ENCODE results near the gene PNPLA3. TPM values are rescaled to one million over a fixed set of nuclear protein-coding genes. Genes with fewer than 3 reads are reported as not detected.

The PNPLA3 gene
- total and polyA plus RNA-seq, 7 donors: 1.3 TPM; not detected in 6

DNA sequence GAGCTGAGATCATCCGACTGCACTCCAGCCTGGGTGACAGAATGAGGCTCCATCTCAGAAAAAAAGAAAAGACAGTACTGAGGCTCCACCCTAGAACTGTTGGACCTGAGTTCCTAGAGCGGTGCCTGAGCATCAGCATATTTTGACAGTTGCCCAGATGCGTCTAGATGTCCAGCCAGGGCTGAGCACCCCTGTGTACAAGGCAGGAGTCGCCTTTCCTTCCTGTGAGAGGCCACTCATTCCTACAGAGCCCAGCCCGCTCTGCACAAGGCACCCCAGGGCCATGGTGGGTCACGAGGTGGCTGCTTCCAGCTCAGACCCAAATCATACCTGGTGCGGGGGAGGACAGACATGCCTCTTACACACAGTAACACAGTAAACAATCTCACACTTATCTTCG lies 47.5 kb downstream of the PNPLA3 start:
- no peaks in the 10 kb centered on the region for H3K9me3 ChIP-seq
- no peaks in the 10 kb centered on the region for H3K27me3 ChIP-seq
- peaks cover 21 to 99% (median 61%) of the 10 kb centered on the region in 4 donors for H3K36me3 ChIP-seq
- TF ChIP-seq, protein P1, sequence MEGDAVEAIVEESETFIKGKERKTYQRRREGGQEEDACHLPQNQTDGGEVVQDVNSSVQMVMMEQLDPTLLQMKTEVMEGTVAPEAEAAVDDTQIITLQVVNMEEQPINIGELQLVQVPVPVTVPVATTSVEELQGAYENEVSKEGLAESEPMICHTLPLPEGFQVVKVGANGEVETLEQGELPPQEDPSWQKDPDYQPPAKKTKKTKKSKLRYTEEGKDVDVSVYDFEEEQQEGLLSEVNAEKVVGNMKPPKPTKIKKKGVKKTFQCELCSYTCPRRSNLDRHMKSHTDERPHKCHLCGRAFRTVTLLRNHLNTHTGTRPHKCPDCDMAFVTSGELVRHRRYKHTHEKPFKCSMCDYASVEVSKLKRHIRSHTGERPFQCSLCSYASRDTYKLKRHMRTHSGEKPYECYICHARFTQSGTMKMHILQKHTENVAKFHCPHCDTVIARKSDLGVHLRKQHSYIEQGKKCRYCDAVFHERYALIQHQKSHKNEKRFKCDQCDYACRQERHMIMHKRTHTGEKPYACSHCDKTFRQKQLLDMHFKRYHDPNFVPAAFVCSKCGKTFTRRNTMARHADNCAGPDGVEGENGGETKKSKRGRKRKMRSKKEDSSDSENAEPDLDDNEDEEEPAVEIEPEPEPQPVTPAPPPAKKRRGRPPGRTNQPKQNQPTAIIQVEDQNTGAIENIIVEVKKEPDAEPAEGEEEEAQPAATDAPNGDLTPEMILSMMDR (IDR thresholded peaks at IDR 0.05): no peak
- TF ChIP-seq POLR2A (IDR thresholded peaks at IDR 0.05): no peak
- TF ChIP-seq EP300 (IDR thresholded peaks at IDR 0.05): no peak
- no peak for TF ChIP-seq POLR2AphosphoS5 (IDR thresholded peaks at IDR 0.05)
- no peak overlapping the region for H3K4me3 ChIP-seq
- peak; percentile 53 for DNase-seq
- H3K4me1 ChIP-seq: no peaks in the 10 kb centered on the region
- no peak overlapping the region for H3K27ac ChIP-seq
- WGBS, 2 donors: 92% methylated on average over 8 of the region's 8 CpGs
- intact Hi-C loops (cut with DNase I): no loop called here

DNA sequence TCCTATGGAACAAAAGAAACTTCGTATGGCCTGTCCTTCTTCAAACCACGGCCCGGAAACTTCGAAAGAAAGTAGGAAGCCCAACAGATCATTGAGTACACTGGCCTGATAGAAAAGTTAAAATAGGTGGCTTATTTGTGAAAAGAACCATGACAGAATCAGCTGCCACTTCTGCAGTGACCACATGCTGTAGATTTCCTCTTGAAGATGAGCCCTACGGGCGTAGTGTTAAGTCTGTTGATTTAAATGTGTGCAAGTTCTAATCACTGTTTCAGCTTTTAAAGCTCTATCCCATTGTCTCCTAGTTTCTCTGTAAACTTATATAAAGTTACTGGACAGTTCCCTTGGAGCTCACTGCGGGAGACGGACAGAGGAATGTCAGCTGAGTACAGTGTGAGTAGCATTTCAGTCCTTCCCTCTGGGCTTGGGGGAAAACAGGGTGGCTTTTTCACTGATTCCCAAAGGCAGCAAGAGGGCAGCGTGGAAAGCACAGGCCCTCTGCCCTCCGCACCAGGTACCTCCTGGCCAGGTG lies 49.4 kb downstream of the PNPLA3 start:
- Histone ChIP-seq H3K9me3 (no peaks in the 10 kb centered on the region), H3K4me1 (no peaks in the 10 kb centered on the region), H3K36me3 (peaks cover 24 to 99% (median 67%) of the 10 kb centered on the region in 4 donors), H3K27me3 (no peaks in the 10 kb centered on the region), H3K27ac (no peak overlapping the region), H3K4me3 (no peak overlapping the region)
- intact Hi-C loops (cut with DNase I): no loop called here
- DNase-seq: peak; percentile 24
- TF ChIP-seq POLR2AphosphoS5 (IDR thresholded peaks at IDR 0.05) (no peak), EP300 (IDR thresholded peaks at IDR 0.05) (no peak), POLR2A (IDR thresholded peaks at IDR 0.05) (no peak)
- TF ChIP-seq, protein P1 (IDR thresholded peaks at IDR 0.05): no peak
- WGBS, 2 donors: 95 to 96% methylated on average over 10 of the region's 10 CpGs

DNA sequence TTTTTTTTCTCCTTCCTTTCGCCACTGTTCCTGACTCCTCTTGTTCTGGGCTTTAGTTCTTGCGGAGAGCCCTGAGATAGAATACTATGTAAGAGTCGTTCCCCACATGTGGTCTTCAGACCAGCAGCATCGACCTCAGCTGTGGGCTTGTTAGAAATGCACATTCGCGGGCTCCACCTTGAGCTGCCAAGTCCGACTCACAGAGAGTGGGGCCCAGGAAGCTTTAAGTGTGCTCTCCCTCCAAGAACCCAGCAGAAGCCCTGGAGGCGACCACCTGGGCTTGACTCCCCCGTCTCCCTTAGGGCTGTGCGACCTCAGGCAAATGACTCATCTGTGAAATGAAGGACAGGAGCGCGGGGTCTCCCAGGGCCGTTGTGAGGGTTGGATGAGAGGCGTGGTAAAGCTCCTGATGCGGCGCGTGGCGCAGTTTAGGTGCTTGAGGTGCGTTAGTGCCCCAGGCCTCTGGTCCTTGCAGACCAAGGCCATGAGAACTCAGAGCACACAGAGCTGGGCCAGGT lies 50.5 kb downstream of the PNPLA3 start:
- H3K36me3 ChIP-seq: peaks cover 24 to 99% (median 64%) of the 10 kb centered on the region in 4 donors
- intact Hi-C loops (cut with DNase I): no loop called here
- no peaks in the 10 kb centered on the region for H3K27me3 ChIP-seq
- peak; percentile 30 for DNase-seq
- TF ChIP-seq, protein P1 (IDR thresholded peaks at IDR 0.05): no peak
- no peak for TF ChIP-seq POLR2AphosphoS5 (IDR thresholded peaks at IDR 0.05)
- TF ChIP-seq POLR2A (IDR thresholded peaks at IDR 0.05): no peak
- TF ChIP-seq EP300 (IDR thresholded peaks at IDR 0.05): no peak
- no peak overlapping the region for H3K27ac ChIP-seq
- no peaks in the 10 kb centered on the region for H3K4me1 ChIP-seq
- H3K4me3 ChIP-seq: no peak overlapping the region
- H3K9me3 ChIP-seq: no peaks in the 10 kb centered on the region
- WGBS, 2 donors: 92 to 97% methylated on average over 19 of the region's 19 CpGs

DNA sequence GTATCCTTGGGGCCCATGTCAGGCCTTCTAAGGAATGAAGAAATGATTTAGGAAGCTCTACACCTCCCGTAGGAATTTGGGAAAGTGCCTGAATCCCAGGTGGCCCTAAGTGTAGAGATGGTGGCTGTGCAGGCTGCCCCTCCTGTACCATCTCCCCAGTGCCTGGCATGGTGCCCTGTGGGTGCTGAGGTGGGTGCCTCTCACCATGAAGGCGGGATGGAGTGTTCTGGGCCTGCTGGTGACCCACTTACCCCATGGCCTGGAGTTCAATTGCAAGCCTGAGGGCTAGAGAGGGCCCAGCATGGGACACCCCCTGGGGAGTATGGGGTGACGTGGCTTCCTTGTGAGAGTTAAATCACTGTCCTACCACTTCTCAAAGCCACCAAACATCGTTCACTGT lies 51.4 kb downstream of the PNPLA3 start:
- Histone ChIP-seq H3K4me3 (no peak overlapping the region), H3K9me3 (no peaks in the 10 kb centered on the region), H3K4me1 (no peaks in the 10 kb centered on the region), H3K36me3 (peaks cover 32 to 99% (median 66%) of the 10 kb centered on the region in 4 donors), H3K27ac (no peak overlapping the region), H3K27me3 (no peaks in the 10 kb centered on the region)
- peak; percentile 29 for DNase-seq
- TF ChIP-seq, protein P1 (IDR thresholded peaks at IDR 0.05): no peak
- TF ChIP-seq EP300 (IDR thresholded peaks at IDR 0.05) (no peak), POLR2A (IDR thresholded peaks at IDR 0.05) (no peak), POLR2AphosphoS5 (IDR thresholded peaks at IDR 0.05) (no peak)
- WGBS, 2 donors: 69 to 97% methylated on average over 4 of the region's 4 CpGs
- intact Hi-C loops (cut with DNase I): no loop called here
